GM12801 (cell line): ENCODE data around the gene VPREB1.

Experiments
- TF ChIP-seq, protein P1 (sequence below): IDR thresholded peaks from one replicate; pipeline ENCODE4 v1.5.1; 2011; ENCODE audit warnings: control low read depth; ENCODE audit not compliant: insufficient read length; ENCODE audit errors: extremely low read depth

Gene VPREB1

DNA sequence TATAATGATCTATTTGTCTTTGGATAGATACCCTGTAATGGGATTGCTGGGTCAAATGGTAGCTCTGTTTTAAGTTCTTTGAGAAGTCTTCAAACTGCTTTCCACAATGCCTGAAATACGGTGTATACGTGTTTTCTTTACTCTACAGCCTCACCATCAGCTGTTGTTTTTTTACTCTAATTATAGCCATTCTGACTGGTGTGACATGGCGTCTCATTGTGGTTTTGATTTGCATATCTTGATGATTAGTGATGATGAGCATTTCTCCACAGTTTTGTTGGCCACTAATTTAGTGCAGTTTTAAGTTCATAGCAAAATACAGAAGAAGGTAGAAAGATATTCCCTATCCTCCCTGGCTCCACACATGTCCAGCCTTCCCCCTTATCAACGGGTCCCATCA, 26.3 kb upstream of the VPREB1 start:
- TF ChIP-seq, protein P1, sequence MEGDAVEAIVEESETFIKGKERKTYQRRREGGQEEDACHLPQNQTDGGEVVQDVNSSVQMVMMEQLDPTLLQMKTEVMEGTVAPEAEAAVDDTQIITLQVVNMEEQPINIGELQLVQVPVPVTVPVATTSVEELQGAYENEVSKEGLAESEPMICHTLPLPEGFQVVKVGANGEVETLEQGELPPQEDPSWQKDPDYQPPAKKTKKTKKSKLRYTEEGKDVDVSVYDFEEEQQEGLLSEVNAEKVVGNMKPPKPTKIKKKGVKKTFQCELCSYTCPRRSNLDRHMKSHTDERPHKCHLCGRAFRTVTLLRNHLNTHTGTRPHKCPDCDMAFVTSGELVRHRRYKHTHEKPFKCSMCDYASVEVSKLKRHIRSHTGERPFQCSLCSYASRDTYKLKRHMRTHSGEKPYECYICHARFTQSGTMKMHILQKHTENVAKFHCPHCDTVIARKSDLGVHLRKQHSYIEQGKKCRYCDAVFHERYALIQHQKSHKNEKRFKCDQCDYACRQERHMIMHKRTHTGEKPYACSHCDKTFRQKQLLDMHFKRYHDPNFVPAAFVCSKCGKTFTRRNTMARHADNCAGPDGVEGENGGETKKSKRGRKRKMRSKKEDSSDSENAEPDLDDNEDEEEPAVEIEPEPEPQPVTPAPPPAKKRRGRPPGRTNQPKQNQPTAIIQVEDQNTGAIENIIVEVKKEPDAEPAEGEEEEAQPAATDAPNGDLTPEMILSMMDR, result no peak

DNA sequence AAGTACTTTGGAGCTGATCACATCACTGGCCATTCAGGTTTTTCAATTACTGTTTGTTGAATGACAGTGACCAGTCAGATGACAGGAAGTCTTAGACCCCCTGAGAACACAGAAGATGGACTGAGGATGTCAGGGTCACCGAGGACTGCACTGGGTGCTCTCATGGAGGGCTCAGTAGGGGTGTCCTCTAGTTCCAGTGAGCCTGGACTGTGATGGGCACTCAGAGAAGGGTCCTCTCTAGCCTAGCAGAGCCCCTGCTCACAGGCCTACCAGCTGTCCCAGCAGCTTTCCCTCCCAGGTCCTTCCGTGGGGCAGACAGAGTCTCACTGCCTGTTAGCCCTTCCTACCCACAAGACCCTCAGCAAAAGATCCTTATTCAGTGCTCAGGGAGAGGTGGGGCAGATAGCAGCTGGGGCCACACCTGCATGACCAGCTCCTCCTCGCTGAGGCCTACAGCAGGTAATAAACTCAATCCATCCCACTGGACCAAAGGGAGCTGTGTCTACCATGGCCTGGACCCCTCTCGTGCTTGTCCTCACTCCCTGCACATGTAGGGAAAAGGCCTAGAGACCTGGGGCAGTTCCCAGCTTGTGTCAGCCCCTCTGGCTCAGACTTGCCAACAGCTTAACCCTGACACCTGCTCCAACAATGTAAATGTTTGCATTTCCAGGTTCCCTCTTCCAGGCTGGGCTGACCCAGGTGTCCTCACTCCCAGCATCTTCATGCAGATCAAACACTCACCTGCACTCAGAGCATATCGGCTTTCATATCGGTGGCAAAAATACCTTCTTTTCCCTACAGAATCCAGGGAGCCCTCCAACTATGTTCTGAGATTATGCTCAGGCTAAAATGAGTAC, 25.2 kb upstream of the VPREB1 start:
- TF ChIP-seq, protein P1, result no peak

DNA sequence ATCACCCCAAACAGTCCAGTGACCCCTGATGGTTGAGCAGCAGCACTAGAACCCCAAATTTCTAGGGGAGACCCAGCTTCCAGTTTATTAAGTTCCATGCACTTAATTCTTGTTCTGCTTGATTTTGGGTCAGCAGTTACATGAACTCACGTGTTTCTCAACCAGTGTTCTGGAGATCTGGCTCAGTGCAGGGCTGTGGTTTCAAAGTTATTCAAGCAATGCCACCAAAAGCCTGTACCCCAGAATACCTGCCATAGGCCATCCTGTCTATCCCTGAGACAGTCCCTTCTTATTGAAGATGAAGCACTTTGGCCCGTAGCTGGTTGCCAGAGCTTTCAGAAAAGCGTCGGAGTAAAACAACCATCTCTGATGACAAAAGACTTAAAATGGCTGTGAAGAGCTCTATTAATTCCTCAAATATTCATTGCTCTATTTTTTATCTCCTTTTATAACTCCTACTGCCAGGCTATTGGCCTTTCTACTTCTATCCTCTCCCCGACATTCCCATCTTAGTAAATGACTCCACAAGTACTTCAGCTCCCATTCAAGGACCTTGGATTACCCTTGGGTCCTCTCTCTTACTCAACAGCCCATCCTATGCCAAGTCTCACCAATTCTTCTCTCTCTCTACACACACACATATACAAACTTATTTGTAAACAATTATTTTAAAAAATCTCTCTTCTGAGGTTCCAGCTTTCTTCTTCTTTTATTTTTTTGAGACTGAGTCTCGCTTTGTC, 18.0 kb upstream of the VPREB1 start:
- TF ChIP-seq, protein P1, result no peak

DNA sequence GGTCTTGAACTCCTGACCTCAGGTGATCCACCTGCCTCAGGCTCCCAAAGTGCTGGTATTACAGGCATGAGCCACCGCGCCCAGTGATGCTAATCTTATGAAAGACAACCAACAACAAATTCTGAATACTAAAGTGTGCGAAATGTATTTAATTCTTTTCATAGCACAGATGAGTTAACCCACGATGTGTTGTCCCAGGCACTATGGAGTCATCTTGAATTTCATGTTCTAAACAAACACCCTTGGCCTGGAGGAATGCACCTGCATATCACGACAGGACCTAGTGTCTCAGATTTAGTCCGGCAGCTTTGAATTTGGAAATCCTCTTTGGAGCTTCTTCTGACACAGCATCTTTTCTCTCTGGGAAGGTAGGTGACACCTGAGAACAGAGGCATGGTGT, 16.2 kb upstream of the VPREB1 start:
- TF ChIP-seq, protein P1, result no peak

DNA sequence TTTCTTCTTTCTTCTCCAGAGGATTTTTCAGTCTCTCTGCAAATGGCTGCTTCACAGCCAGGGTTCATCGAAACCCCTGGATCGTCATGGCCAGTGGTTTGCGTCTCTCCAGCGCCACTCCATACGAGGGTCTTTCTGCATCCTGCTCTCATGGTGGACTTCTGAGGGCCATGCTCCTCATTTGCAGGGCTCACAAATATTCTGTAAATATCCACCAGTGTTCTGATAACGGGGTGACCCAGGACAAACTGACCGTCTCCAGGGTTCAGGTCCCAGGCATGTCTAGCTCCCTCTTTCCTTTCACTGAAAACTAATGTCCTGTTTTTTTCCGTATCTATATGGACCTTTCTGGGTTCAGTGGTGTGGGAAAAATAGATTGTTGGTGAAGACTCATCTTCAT, 15.7 kb upstream of the VPREB1 start:
- TF ChIP-seq, protein P1, result no peak

DNA sequence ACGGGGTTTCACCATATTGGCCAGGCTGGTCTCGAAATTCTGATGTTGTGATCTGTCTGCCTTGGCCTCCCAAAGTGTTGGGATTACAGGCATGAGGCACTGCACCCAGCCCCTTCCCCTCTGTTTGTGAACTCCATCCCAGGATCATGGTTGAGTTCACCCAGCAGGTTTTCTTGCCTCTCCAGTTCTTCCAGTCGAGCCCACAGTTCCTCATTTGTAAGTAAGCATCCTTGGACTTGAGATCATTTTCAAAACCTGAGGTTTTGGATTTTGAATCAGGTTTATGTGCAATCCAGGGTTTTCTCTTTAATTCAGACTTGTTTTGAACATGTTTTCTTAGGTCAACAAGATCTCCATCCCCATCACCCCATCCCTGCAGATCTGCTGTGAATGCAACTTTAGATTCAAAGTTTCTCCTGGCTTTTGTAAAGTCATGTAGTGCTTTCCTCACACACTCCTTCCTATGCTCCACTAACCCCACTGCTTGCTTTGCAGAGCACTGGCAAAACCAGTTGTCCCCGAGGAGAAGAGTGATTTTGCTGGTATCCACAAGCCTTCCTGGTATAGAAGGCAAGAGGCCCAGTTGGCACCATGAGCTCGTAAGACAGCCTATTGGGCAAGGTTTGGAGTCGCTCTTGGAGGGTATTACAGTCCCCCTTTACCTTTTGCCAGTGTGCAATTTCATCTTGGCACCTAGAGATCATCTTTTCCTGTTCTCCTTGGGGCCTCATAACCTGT, 14.7 kb upstream of the VPREB1 start:
- TF ChIP-seq, protein P1, result no peak

DNA sequence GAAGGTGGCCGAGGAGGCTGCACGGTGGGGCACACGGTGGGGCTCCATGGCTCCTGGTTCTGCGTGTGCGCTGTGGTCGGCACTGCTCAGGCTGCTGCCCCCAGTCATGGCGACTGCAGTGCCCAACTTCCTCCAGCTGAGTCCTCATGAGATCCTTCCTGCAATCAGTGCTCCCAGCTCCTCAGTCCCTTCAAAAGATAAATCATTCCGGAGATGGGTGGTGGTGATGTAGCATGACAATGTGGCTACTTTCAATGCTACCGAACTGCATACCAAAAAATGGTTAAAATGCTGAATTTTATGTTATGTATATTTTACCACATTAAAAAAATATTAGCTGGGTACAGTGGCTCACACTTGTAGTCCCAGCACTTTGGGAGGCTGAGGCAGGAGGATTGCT, 14.1 kb upstream of the VPREB1 start:
- TF ChIP-seq, protein P1, result no peak
